T-helper 1 cell treated with Interleukin-12 subunit alpha and Interleukin-12 subunit beta and Interleukin-4 antibody, amounts not matched to agents 30 ng/mL and 1 ng/mL, for 36 hours (primary cell): Measurements from ENCODE around the gene SGCE. TPM values are rescaled to one million over a fixed set of nuclear protein-coding genes. Genes with fewer than 3 reads are reported as not detected.

Experiments
- intact Hi-C: fragments of 100-400 bp; cut with micrococcal nuclease; formaldehyde crosslinking; loops from one replicate; pipeline ENCODE4 v1.15.1; 2024
- total RNA-seq: library from RNA; stranded (reverse); gene quantifications from 2 replicates; pipeline ENCODE4 v1.2.3, GENCODE V29; 2022

Gene SGCE
- total RNA-seq, 1 donor from 2014 or later: 0.32 TPM

GRCh38 chr7:94630855-94631254, 25.1 kb downstream of the SGCE start:
- intact Hi-C loops: no loop called here

- intact Hi-C loops: no loop called here
These were observed 32.1 kb downstream of the SGCE start for GRCh38 chr7:94623820-94624219.

- intact Hi-C loops: loop anchor here (2.0 kb wide), 1 partner anchor 36 kb away; the partner anchor contains the start of gene SGCE
These were observed 34.8 kb downstream of the SGCE start for GRCh38 chr7:94621120-94621519.

- intact Hi-C loops: loop anchor here (2.0 kb wide), 1 partner anchor 36 kb away; the partner anchor contains the start of gene SGCE
These were observed 35.2 kb downstream of the SGCE start for GRCh38 chr7:94620703-94621118.

- intact Hi-C loops: no loop called here
These were observed 37.8 kb downstream of the SGCE start for GRCh38 chr7:94618126-94618525.

- intact Hi-C loops: no loop called here
These were observed 39.1 kb downstream of the SGCE start for GRCh38 chr7:94616855-94617254.

- intact Hi-C loops: no loop called here
These were observed 40.3 kb downstream of the SGCE start for GRCh38 chr7:94615666-94616065.

- intact Hi-C loops: no loop called here
These were observed 43.3 kb downstream of the SGCE start for GRCh38 chr7:94612661-94613060.

GRCh38 chr7:94612253-94612652, 43.7 kb downstream of the SGCE start:
- intact Hi-C loops: no loop called here

- intact Hi-C loops: no loop called here
These were observed 46.4 kb downstream of the SGCE start for GRCh38 chr7:94609561-94609960.

GRCh38 chr7:94605031-94605430, 50.9 kb downstream of the SGCE start:
- intact Hi-C loops: no loop called here

GRCh38 chr7:94602181-94602580, 53.8 kb downstream of the SGCE start:
- intact Hi-C loops: no loop called here

GRCh38 chr7:94600267-94600666, 55.7 kb downstream of the SGCE start:
- intact Hi-C loops: no loop called here

GRCh38 chr7:94595717-94596116, 60.2 kb downstream of the SGCE start:
- intact Hi-C loops: no loop called here

GRCh38 chr7:94594882-94595281, 61.1 kb downstream of the SGCE start:
- intact Hi-C loops: no loop called here

- intact Hi-C loops: no loop called here
These were observed 64.8 kb downstream of the SGCE start for GRCh38 chr7:94591176-94591575.

GRCh38 chr7:94590526-94591162, 65.3 kb downstream of the SGCE start:
- intact Hi-C loops: no loop called here

- intact Hi-C loops: no loop called here
These were observed 67.9 kb downstream of the SGCE start for GRCh38 chr7:94588075-94588474.

GRCh38 chr7:94584113-94584512, 71.8 kb downstream of the SGCE start:
- intact Hi-C loops: no loop called here

- intact Hi-C loops: no loop called here
These were observed 75.3 kb downstream of the SGCE start for GRCh38 chr7:94580601-94581000.

GRCh38 chr7:94579470-94579869, 76.5 kb downstream of the SGCE start:
- intact Hi-C loops: no loop called here

- intact Hi-C loops: no loop called here
These were observed 77.3 kb downstream of the SGCE start for GRCh38 chr7:94578614-94579013.

- intact Hi-C loops: no loop called here
These were observed 78.6 kb downstream of the SGCE start for GRCh38 chr7:94577357-94577756.

- intact Hi-C loops: no loop called here
These were observed 79.6 kb downstream of the SGCE start for GRCh38 chr7:94576316-94576715.
